Breast epithelium (tissue), 3 donors: Measurements from ENCODE around the gene REX1BD.

Experiments
- POLR2A ChIP-seq: fragments of 450-650 bp; IDR thresholded peaks from one replicate; pipeline ENCODE4 v1.6.1; 2016; ENCODE audit warnings: antibody characterized with exemption, mild to moderate bottlenecking, moderate library complexity
- POLR2AphosphoS5 ChIP-seq, 3 donors: sonication (generic); formaldehyde crosslinking; IDR thresholded peaks; one replicate each; pipeline ENCODE4 v1.6.1; 2017; ENCODE audit warnings: antibody characterized with exemption in 3 of 3
- TF ChIP-seq, protein P1 (sequence below), 3 donors: fragments of 450-650 bp; IDR thresholded peaks; one replicate each; pipeline ENCODE4 v1.5.1; 2016 to 2017; ENCODE audit warnings: antibody characterized with exemption in 3 of 3, mild to moderate bottlenecking in 3 of 3, moderate library complexity in 3 of 3

DNA sequence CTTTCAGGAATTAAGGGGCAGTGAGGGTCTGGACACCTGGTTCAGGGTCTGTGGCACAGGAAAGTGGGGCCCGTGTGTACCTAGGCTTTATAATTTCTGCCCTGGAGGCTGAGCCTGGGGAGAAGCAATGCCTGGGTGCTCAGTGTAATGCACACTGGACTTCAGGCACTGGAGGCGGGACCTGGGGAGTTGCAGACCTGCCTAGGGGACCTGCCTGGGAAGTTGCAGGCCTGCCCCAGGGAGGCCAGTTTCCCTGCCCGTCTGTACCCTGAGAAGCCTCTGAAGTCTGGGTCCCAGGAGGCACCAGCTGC lies 21.6 kb downstream of the REX1BD start:
- TF ChIP-seq POLR2A (no peak), POLR2AphosphoS5 (IDR thresholded peaks at IDR 0.05) (no peak)
- TF ChIP-seq, protein P1, sequence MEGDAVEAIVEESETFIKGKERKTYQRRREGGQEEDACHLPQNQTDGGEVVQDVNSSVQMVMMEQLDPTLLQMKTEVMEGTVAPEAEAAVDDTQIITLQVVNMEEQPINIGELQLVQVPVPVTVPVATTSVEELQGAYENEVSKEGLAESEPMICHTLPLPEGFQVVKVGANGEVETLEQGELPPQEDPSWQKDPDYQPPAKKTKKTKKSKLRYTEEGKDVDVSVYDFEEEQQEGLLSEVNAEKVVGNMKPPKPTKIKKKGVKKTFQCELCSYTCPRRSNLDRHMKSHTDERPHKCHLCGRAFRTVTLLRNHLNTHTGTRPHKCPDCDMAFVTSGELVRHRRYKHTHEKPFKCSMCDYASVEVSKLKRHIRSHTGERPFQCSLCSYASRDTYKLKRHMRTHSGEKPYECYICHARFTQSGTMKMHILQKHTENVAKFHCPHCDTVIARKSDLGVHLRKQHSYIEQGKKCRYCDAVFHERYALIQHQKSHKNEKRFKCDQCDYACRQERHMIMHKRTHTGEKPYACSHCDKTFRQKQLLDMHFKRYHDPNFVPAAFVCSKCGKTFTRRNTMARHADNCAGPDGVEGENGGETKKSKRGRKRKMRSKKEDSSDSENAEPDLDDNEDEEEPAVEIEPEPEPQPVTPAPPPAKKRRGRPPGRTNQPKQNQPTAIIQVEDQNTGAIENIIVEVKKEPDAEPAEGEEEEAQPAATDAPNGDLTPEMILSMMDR (IDR thresholded peaks at IDR 0.05) = no peak
